A673 (cell line): ENCODE measurements around the gene VWA5A. TPM values are rescaled to one million over a fixed set of nuclear protein-coding genes. Genes with fewer than 3 reads are reported as not detected.
"Not testable (repeated sequence)": the region's sequence is repeated elsewhere in the genome, so short reads cannot be mapped to it uniquely, and the experiment has no call there.

Experiments used
- BruUV-seq: library from RNA; stranded (reverse); fragments of 400-500 nt; replicated peaks from 2 replicates; lab custom pipeline; 2021; lab: Mats Ljungman, UMichigan
- CTCF ChIA-PET: fragments of 300-600 bp; sonication (Branson Sonifier 250); formaldehyde crosslinking; loops from one replicate; lab custom pipeline; 2022; ENCODE audit warnings: antibody characterized with exemption; lab: Charles Lee
- POLR2A ChIA-PET: fragments of 300-600 bp; sonication (Branson Sonifier 250); formaldehyde crosslinking; loops from one replicate; lab custom pipeline; 2022; ENCODE audit warnings: antibody characterized with exemption; ENCODE audit not compliant: low non-redundant PET; lab: Charles Lee
- DNase-seq: peaks from one replicate; pipeline ENCODE4 v3.0.0-alpha.2; 2015; ENCODE audit warnings: low spot score
- H3K27ac ChIP-seq: fragments of 200-600 bp; sonication (generic); 2 replicates; pipeline ENCODE4 v1.5.1; 2016; ENCODE audit warnings: mixed run types, low read depth, mild to moderate bottlenecking, mixed read lengths, antibody characterized with exemption, low read length; ENCODE audit not compliant: poor library complexity, severe bottlenecking
- H3K27me3 ChIP-seq: fragments of 200-600 bp; sonication (generic); replicated peaks from 2 replicates; pipeline ENCODE4 v1.6.1; 2017; ENCODE audit warnings: mixed run types, low read depth, mild to moderate bottlenecking, mixed read lengths, antibody characterized with exemption, low read length; ENCODE audit not compliant: insufficient read depth, poor library complexity
- H3K36me3 ChIP-seq: fragments of 200-600 bp; sonication (generic); 2 replicates; pipeline ENCODE4 v1.6.1; 2016; ENCODE audit warnings: mixed run types, mild to moderate bottlenecking, mixed read lengths, antibody characterized with exemption, low read length; ENCODE audit not compliant: insufficient read depth, poor library complexity, severe bottlenecking
- H3K4me1 ChIP-seq: fragments of 200-600 bp; sonication (generic); 2 replicates; pipeline ENCODE4 v1.6.1; 2017; ENCODE audit warnings: mixed run types, mild to moderate bottlenecking, mixed read lengths, antibody characterized with exemption, low read length; ENCODE audit not compliant: insufficient read depth, poor library complexity, severe bottlenecking
- H3K4me3 ChIP-seq: fragments of 200-600 bp; sonication (generic); 2 replicates; pipeline ENCODE4 v1.5.1; 2016; ENCODE audit warnings: low read depth, mixed run types, mild to moderate bottlenecking, mixed read lengths, low read length; ENCODE audit not compliant: poor library complexity, severe bottlenecking
- H3K9me3 ChIP-seq: fragments of 200-600 bp; sonication (generic); 2 replicates; pipeline ENCODE4 v1.6.1; 2016; ENCODE audit warnings: mixed run types, low read depth, mild to moderate bottlenecking, mixed read lengths, antibody characterized with exemption, low read length; ENCODE audit not compliant: poor library complexity, severe bottlenecking
- EZH2 ChIP-seq: fragments of 200-600 bp; sonication (generic); IDR thresholded peaks from 2 replicates; pipeline ENCODE4 v1.6.1; 2017; ENCODE audit warnings: borderline replicate concordance, low read depth, mild to moderate bottlenecking, mixed read lengths, antibody characterized with exemption, low read length; ENCODE audit not compliant: poor library complexity, severe bottlenecking
- intact Hi-C: fragments of 100-400 bp; cut with micrococcal nuclease; formaldehyde crosslinking; loops from one replicate; pipeline ENCODE4 v1.10.0; 2022; ENCODE audit not compliant: unreplicated experiment
- total RNA-seq: library from RNA; stranded (reverse); gene quantifications from 2 replicates; pipeline ENCODE4 v1.2.3, GENCODE V29; 2021
- TF ChIP-seq, protein P1 (sequence below): fragments of 300-800, 200-600 bp; sonication (generic); conservative IDR thresholded peaks from 2 replicates; pipeline ENCODE4 v1.5.1; 2017; ENCODE audit warnings: low read depth, mild to moderate bottlenecking, antibody characterized with exemption, low read length, moderate library complexity, mixed read lengths

VWA5A gene
- total RNA-seq, 1 experiment from 2014 or later: 11.2 TPM

DNA sequence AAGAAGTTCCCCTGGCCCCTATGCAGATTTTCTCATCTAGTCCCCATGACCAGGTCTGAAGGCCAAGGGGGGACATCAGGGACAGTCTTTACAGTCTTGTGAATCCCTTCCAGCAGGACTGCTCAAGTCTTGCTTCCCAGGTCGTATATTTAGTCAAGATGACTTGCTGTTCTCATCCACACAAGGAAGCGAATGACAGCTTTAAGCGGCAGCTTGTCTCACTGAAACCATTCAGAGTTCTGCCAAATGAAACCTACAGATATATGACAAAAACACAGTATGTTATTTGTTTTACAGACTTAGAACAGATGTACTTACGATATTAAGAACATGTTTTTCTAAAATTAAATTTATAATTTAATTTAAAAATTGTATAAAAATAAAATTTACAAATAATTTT lies 5.6 kb downstream of the VWA5A start:
- Histone ChIP-seq H3K27ac (no peak overlapping the region), H3K36me3 (no peaks in the 10 kb centered on the region), H3K4me1 (peaks cover 4% of the 10 kb centered on the region), H3K9me3 (no peaks in the 10 kb centered on the region), H3K4me3 (no peak overlapping the region), H3K27me3 (no peaks in the 10 kb centered on the region)
- intact Hi-C loops: no loop called here
- BruUV-seq: no TSS peak
- ChIA-PET POLR2A (no interaction called here), CTCF (no interaction called here)
- TF ChIP-seq EZH2: no peak
- TF ChIP-seq, protein P1, sequence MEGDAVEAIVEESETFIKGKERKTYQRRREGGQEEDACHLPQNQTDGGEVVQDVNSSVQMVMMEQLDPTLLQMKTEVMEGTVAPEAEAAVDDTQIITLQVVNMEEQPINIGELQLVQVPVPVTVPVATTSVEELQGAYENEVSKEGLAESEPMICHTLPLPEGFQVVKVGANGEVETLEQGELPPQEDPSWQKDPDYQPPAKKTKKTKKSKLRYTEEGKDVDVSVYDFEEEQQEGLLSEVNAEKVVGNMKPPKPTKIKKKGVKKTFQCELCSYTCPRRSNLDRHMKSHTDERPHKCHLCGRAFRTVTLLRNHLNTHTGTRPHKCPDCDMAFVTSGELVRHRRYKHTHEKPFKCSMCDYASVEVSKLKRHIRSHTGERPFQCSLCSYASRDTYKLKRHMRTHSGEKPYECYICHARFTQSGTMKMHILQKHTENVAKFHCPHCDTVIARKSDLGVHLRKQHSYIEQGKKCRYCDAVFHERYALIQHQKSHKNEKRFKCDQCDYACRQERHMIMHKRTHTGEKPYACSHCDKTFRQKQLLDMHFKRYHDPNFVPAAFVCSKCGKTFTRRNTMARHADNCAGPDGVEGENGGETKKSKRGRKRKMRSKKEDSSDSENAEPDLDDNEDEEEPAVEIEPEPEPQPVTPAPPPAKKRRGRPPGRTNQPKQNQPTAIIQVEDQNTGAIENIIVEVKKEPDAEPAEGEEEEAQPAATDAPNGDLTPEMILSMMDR: no peak
- no peak for DNase-seq

DNA sequence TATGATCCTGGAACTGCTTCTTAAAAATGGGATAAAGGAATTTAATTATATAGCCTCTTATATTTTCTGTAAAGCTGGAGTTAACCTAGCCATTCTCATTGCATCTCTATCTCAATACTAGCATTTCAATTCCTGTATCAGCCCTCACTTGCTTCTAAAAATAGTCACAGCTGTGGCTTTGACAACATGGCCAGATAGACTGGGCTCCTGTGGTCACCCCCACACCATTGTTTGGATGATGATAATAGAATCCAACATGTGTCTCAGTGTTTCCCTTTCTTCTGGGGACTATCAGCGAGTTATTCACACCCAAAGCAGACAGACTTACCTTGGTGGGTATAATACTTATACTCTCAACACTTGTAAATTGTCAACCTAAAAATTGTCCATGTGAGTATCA lies 6.9 kb downstream of the VWA5A start:
- DNase-seq: no peak
- POLR2A ChIA-PET: no interaction called here
- Histone ChIP-seq H3K4me1 (no peaks in the 10 kb centered on the region), H3K27me3 (no peaks in the 10 kb centered on the region), H3K27ac (no peak overlapping the region), H3K4me3 (no peak overlapping the region), H3K36me3 (no peaks in the 10 kb centered on the region), H3K9me3 (no peaks in the 10 kb centered on the region)
- intact Hi-C loops: no loop called here
- CTCF ChIA-PET: no interaction called here
- TF ChIP-seq, protein P1: no peak
- TF ChIP-seq EZH2: no peak
- BruUV-seq: no TSS peak

DNA sequence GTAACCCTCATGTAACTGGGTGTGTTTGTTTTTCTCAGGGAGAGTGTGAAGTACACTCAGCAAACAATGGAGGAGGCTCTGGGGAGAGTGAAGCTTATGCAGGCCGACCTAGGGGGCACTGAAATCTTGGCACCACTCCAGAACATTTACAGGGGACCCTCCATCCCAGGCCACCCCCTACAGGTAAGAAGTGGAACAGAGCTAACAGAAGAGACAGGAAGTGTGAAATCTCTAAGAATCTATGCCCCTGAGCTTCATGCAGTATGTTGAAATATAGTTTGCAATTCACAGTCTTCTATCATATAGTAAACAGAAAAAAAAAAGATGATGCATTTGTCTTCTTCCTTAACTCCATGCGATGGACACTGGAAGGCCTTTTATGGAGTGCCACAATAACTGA lies 8.4 kb downstream of the VWA5A start:
- intact Hi-C loops: no loop called here
- POLR2A ChIA-PET: interaction anchor here (0.5 kb wide), 1 partner anchor 395 kb away, joined by 3 read pairs; no protein-coding TSS in a partner anchor
- H3K4me3 ChIP-seq: no peak overlapping the region
- H3K27me3 ChIP-seq: no peaks in the 10 kb centered on the region
- DNase-seq: peak; percentile 29
- no peaks in the 10 kb centered on the region for H3K9me3 ChIP-seq
- TF ChIP-seq EZH2: no peak
- TF ChIP-seq, protein P1: peak; percentile 33; the same call in 1 of the 2 replicates
- CTCF ChIA-PET: interaction anchor here (1.0 to 1.1 kb wide), 2 partner anchors 8 to 52 kb away, joined by 3 read pairs; partner anchors contain the start of gene VWA5A
- H3K36me3 ChIP-seq: no peaks in the 10 kb centered on the region
- H3K27ac ChIP-seq: no peak overlapping the region
- no peaks in the 10 kb centered on the region for H3K4me1 ChIP-seq
- BruUV-seq: no TSS peak

DNA sequence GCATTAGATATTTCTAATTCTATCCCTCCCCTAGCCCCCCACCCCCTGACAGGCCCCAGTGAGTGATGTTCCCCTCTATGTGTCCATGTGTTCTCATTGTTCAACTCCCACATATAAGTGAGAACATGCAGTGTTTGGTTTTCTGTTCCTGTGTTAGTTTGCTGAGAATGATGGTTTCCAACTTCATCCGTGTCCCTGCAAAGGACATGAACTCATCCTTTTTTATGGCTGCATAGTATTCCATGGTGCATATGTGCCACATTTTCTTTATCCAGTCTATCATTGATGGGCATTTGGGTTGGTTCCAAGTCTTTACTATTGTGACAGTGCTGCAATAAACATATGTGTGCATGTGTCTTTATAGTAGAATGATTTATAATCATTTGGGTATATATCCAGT lies 11.9 kb downstream of the VWA5A start:
- H3K4me3 ChIP-seq, H3K9me3 ChIP-seq, H3K27me3 ChIP-seq, H3K4me1 ChIP-seq, POLR2A ChIA-PET, DNase-seq, CTCF ChIA-PET, H3K27ac ChIP-seq, BruUV-seq, H3K36me3 ChIP-seq, intact Hi-C loops: not testable (repeated sequence)
